ENCODE results near the gene RUNX1. TPM values are rescaled to one million over a fixed set of nuclear protein-coding genes. Genes with fewer than 3 reads are reported as not detected.

RUNX1 gene
- total and polyA plus RNA-seq, 10 of the 15 experiments (the other 5 are each of a cell fraction or from before 2014, with no cell fraction given) = 0.90 to 15.2 (median 4.1) TPM

DNA sequence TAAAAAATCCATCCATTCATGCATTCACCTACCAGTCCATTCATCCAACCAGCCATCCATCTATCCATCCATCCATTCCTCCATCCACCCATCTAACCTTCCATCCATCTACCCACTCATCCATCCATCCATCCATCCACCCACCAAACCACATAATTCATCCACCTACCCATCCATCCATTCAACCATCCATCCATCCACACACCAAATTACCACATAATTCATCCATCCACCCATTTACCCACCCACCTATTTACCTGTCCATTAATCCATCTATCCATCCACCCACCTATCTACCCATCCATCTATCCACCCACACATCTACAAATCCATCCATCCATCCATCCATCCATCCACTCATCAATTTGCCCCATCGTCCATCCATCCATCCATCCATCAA, 308.9 kb downstream of the RUNX1 start:
- intact Hi-C loops (cut with micrococcal nuclease; ENCODE audit: unreplicated experiment) (no loop called here), in situ Hi-C loops (cut with MboI) (loop anchor here (10.0 kb wide), 2 partner anchors 665 to 1285 kb away; no protein-coding TSS in a partner anchor)
- H3K4me3 ChIP-seq = no peak overlapping the region
- H4K20me1 ChIP-seq (ENCODE audit: control insufficient read depth, insufficient read depth) = no peaks in the 10 kb centered on the region
- SMC1A ChIA-PET (ENCODE audit: uncharacterized antibody, unreplicated experiment) = no interaction called here
- no peak for TF ChIP-seq SREBF2 (IDR thresholded peaks at IDR 0.05; ENCODE audit: low read length)
- no peak for TF ChIP-seq MEF2B (IDR thresholded peaks at IDR 0.05; ENCODE audit: partially characterized antibody, poor library complexity, severe bottlenecking)
- TF ChIP-seq TCF7 (IDR thresholded peaks at IDR 0.05; ENCODE audit: borderline replicate concordance) = no peak
- TF ChIP-seq TARDBP (IDR thresholded peaks at IDR 0.05; ENCODE audit: borderline replicate concordance) = no peak
- no peak for TF ChIP-seq ZNF687 (IDR thresholded peaks at IDR 0.05)
- TF ChIP-seq SP1 (IDR thresholded peaks at IDR 0.05; ENCODE audit: low read depth, low read length) = no peak
- TF ChIP-seq YBX1 (IDR thresholded peaks at IDR 0.05) = no peak
- no peak for TF ChIP-seq FOXM1 (IDR thresholded peaks at IDR 0.05; ENCODE audit: low read depth, low read length)
- no peak for TF ChIP-seq MYC (IDR thresholded peaks at IDR 0.05; ENCODE audit: insufficient read depth, insufficient read length, insufficient replicate concordance, low read length, severe bottlenecking)
- no peak for TF ChIP-seq NFYA (IDR thresholded peaks at IDR 0.05; ENCODE audit: borderline replicate concordance, low read depth, low read length)
- TF ChIP-seq SKIL (IDR thresholded peaks at IDR 0.05; ENCODE audit: low read depth, poor library complexity, severe bottlenecking) = no peak
- no peak for TF ChIP-seq SUZ12 (IDR thresholded peaks at IDR 0.05; ENCODE audit: unreplicated experiment)
- no peak for TF ChIP-seq SREBF1 (IDR thresholded peaks at IDR 0.05; ENCODE audit: low read length)
- TF ChIP-seq WRNIP1 (IDR thresholded peaks at IDR 0.05; ENCODE audit: borderline replicate concordance, low read depth, low read length) = no peak
- TF ChIP-seq PML (IDR thresholded peaks at IDR 0.05; ENCODE audit: low read length) = no peak
- no peak for TF ChIP-seq RB1 (IDR thresholded peaks at IDR 0.05; ENCODE audit: borderline replicate concordance)
- no peak for TF ChIP-seq ESRRA (IDR thresholded peaks at IDR 0.05; ENCODE audit: low read length)
- TF ChIP-seq JUND (IDR thresholded peaks at IDR 0.05; ENCODE audit: low read depth, low read length) = no peak
- TF ChIP-seq NBN (IDR thresholded peaks at IDR 0.05) = no peak
- POLR2A ChIA-PET = no interaction called here
- H3K36me3 ChIP-seq (ENCODE audit: control insufficient read depth in 2 of 2, insufficient read depth in 2 of 2, low read length in 1 of 2) = no peaks in the 10 kb centered on the region
- no peak overlapping the region for H3K9ac ChIP-seq (ENCODE audit: control insufficient read depth, insufficient read depth, low read length)
- FAIRE-seq (no peak), ATAC-seq (no peak), DNase-seq (ENCODE audit: low read depth, low spot score) (no peak)
- 0% methylated on average over 1 of the region's 1 CpG for WGBS (ENCODE audit: insufficient coverage, insufficient replicate concordance, low lambda C conversion rate, missing lambda C conversion rate)
- H3K9me3 ChIP-seq (replicated peaks; ENCODE audit: control insufficient read depth, insufficient read depth, low read length) = no peaks in the 10 kb centered on the region
- no peaks in the 10 kb centered on the region for H3K4me1 ChIP-seq (ENCODE audit: control insufficient read depth, insufficient read depth, low read length)
- H3K4me2 ChIP-seq (ENCODE audit: control insufficient read depth, insufficient read depth) = no peak overlapping the region
- CTCF ChIA-PET = no interaction called here
- BruUV-seq (replicated peaks) = no TSS peak
- RAD21 ChIA-PET (ENCODE audit: unreplicated experiment) = no interaction called here
- H2AFZ ChIP-seq (ENCODE audit: control insufficient read depth, low read depth, low read length) = no peak overlapping the region
- H3K27me3 ChIP-seq (replicated peaks in 1 of 2; ENCODE audit: control insufficient read depth in 2 of 2, insufficient read depth in 2 of 2, low read length in 1 of 2) = no peaks in the 10 kb centered on the region; a peak in 2 of 4 replicates
- H3K79me2 ChIP-seq (ENCODE audit: control insufficient read depth, insufficient read depth, low read length) = no peaks in the 10 kb centered on the region
- no peak overlapping the region for H3K27ac ChIP-seq (ENCODE audit: control insufficient read depth, insufficient read depth)

All from GM12878 (cell line).